HepG2 (cell line): Measurements from ENCODE around the gene RPA1.

Experiments used
- ARID2 ChIP-seq: sonication (generic); formaldehyde crosslinking; IDR thresholded peaks from 2 replicates; pipeline ENCODE4 v1.8.1; 2022; ENCODE audit warnings: mild to moderate bottlenecking, missing genetic modification reagents, borderline replicate concordance
- CTCF ChIP-seq: sonication (generic); formaldehyde crosslinking; IDR thresholded peaks from 2 replicates; pipeline ENCODE4 v1.5.0; 2020; ENCODE audit warnings: mild to moderate bottlenecking, missing genetic modification reagents, moderate library complexity
- EP300 ChIP-seq, 3 experiments: sonication (generic) in 1 of 3; formaldehyde crosslinking in 1 of 3; IDR thresholded peaks; 2 replicates each; pipeline versions ENCODE4 v1.5.1 to v1.6.1; 2011 to 2020; ENCODE audit warnings: low read depth in 2 of 3, low read length in 2 of 3, borderline replicate concordance in 1 of 3, improper control_type of control experiment in 1 of 3, mild to moderate bottlenecking in 1 of 3, missing genetic modification reagents in 1 of 3, moderate library complexity in 1 of 3
- JUND ChIP-seq: sonication (generic); formaldehyde crosslinking; IDR thresholded peaks from 2 replicates; pipeline ENCODE4 v1.8.0; 2022; ENCODE audit warnings: mild to moderate bottlenecking, missing genetic modification reagents
- LRRFIP1 ChIP-seq: sonication (generic); formaldehyde crosslinking; conservative IDR thresholded peaks from 2 replicates; pipeline ENCODE4 v1.4.0; 2020; ENCODE audit warnings: missing genetic modification reagents
- NBN ChIP-seq: fragments of 450-650 bp; conservative IDR thresholded peaks from 2 replicates; pipeline ENCODE4 v1.6.1; 2017
- PLSCR1 ChIP-seq: sonication (generic); formaldehyde crosslinking; IDR thresholded peaks from 2 replicates; pipeline ENCODE4 v1.5.0; 2020; ENCODE audit warnings: missing genetic modification reagents, mild to moderate bottlenecking, borderline replicate concordance
- POLR2A ChIP-seq, 2 experiments: IDR thresholded peaks; 2 replicates each; pipeline ENCODE4 v1.6.1; 2011; ENCODE audit warnings: low read depth in 2 of 2, low read length in 2 of 2, mild to moderate bottlenecking in 1 of 2, moderate library complexity in 1 of 2; ENCODE audit not compliant: insufficient read depth in 1 of 2
- ZKSCAN5 ChIP-seq: sonication (generic); formaldehyde crosslinking; IDR thresholded peaks from 2 replicates; pipeline ENCODE4 v1.5.1; 2020; ENCODE audit warnings: mild to moderate bottlenecking, missing genetic modification reagents
- ZNF12 ChIP-seq: sonication (generic); formaldehyde crosslinking; IDR thresholded peaks from 2 replicates; pipeline ENCODE4 v1.5.0; 2020; ENCODE audit warnings: missing genetic modification reagents
- ZNF18 ChIP-seq: sonication (generic); formaldehyde crosslinking; IDR thresholded peaks from 2 replicates; pipeline ENCODE4 v1.8.0; 2022; ENCODE audit warnings: mild to moderate bottlenecking, missing genetic modification reagents; ENCODE audit not compliant: insufficient replicate concordance
- ZNF282 ChIP-seq: fragments of 450-650 bp; IDR thresholded peaks from 2 replicates; pipeline ENCODE4 v1.6.1; 2018; ENCODE audit not compliant: partially characterized antibody
- ZNF639 ChIP-seq: conservative IDR thresholded peaks from 2 replicates; pipeline ENCODE4 v1.6.1; 2018; ENCODE audit warnings: missing genetic modification reagents
- ZNF660 ChIP-seq: sonication (generic); formaldehyde crosslinking; IDR thresholded peaks from 2 replicates; pipeline ENCODE4 v1.5.1; 2020; ENCODE audit warnings: mild to moderate bottlenecking, low read depth, missing genetic modification reagents, borderline replicate concordance

GRCh38 chr17:1853698-1854097 lies 23.9 kb downstream of the RPA1 start:
- TF ChIP-seq ZNF282: no peak
- no peak for TF ChIP-seq LRRFIP1 (CRISPR knock-in tag)
- no peak for TF ChIP-seq ZNF639
- no peak for TF ChIP-seq POLR2A (IDR thresholded peaks at IDR 0.05; ENCODE audit: insufficient read depth in 1 of 2, low read depth in 2 of 2, low read length in 2 of 2)
- no peak for TF ChIP-seq EP300 (IDR thresholded peaks at IDR 0.05; ENCODE audit: low read depth in 2 of 2, low read length in 2 of 2)
- TF ChIP-seq EP300 (CRISPR knock-in tag; IDR thresholded peaks at IDR 0.05; ENCODE audit: borderline replicate concordance): no peak
- no peak for TF ChIP-seq ZNF12 (CRISPR knock-in tag)
- no peak for TF ChIP-seq NBN
- no peak for TF ChIP-seq PLSCR1 (CRISPR knock-in tag)
- no peak for TF ChIP-seq ARID2 (CRISPR knock-in tag)
- no peak for TF ChIP-seq JUND
- TF ChIP-seq ZKSCAN5: no peak
- no peak for TF ChIP-seq ZNF660 (CRISPR knock-in tag)
- TF ChIP-seq CTCF (CRISPR knock-in tag): no peak
- no peak for TF ChIP-seq ZNF18 (CRISPR knock-in tag)
